Activated CD4-positive, alpha-beta T cell treated with anti-CD3 and anti-CD28 coated beads for 1 hour (primary cell): ENCODE results near the gene FATE1.
"Not testable (repeated sequence)": the region's sequence is repeated elsewhere in the genome, so short reads cannot be mapped to it uniquely, and the experiment has no call there.

Experiments
- DNase-seq: peaks from one replicate; pipeline ENCODE4 v3.0.0-alpha.2; 2020

The FATE1 gene, protein sequence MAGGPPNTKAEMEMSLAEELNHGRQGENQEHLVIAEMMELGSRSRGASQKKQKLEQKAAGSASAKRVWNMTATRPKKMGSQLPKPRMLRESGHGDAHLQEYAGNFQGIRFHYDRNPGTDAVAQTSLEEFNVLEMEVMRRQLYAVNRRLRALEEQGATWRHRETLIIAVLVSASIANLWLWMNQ

DNA sequence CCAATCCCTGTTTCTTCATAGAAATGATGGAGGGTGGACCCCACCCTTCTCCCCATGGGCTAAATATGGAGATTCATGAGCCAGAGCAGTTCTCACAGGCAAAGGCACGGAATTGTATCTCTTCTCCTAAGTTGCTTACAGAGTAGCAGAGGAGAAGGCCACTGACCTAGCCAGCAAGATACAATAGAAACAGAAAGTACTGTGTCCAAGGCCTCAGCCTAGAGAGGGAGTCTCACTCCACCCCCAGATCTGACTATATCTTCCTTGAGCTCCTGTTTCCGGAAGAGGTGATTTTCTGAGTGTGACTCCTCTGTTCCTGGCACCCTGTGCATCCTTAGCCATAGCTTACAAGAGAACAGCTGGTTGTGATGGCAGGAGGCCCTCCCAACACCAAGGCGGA lies at the start of gene FATE1:
Gene FATE1, plus strand, starts transcription at position 284 of the 400 bp plus-strand sequence. Its CDS starts 85 bp downstream, at position 369.
- no peak for DNase-seq

DNA sequence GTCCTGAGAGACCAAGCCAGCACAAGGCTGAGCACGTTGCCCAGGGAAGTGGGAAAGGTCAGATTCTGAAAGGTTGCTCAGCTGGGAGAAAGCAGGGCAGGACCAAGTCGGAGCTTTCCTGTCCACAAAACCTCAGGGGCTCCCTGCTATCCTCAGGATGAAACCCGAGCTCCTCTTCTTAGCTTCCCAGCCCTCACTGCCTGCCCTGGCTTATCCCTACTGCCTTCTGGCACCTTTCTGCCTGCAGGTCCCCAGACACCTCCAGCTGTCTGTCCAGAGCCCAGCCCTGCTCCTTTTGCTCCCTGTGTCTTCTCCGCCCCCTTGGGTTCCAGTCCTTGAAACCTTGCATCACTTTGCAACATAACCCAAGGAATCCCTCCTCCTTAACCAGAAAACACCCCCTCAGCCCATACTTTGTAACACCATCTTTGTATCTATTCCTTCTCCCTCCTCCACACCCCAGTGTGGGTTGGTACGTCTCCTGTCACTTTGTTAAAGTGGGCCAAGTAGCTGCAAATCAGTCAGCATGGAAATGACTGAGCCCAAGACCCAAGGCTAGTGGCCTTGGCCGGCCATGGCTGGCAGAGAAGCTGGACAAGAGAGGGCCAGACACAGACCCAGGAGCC lies 40.6 kb upstream of the FATE1 start:
- DNase-seq, result no peak

DNA sequence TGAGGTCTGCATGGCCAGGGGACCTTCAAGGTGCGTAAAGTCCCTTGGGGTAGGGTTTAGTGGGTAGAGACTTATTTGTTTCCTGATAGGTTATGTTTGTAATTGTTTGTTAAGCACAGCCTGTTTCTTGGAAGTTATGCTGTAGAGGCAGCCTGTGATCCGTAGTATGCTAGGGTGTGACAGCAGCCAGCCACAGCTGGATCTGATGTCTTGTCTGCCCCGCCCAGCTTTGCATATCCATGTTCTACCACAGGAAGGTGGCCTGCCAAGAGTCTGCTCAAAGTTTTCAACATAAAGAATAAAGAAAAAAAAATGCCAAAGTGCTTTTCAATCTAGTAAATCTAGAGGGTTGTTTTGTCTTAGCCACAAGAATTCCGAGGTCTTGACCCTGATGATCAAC lies 39.6 kb upstream of the FATE1 start:
- no peak for DNase-seq

DNA sequence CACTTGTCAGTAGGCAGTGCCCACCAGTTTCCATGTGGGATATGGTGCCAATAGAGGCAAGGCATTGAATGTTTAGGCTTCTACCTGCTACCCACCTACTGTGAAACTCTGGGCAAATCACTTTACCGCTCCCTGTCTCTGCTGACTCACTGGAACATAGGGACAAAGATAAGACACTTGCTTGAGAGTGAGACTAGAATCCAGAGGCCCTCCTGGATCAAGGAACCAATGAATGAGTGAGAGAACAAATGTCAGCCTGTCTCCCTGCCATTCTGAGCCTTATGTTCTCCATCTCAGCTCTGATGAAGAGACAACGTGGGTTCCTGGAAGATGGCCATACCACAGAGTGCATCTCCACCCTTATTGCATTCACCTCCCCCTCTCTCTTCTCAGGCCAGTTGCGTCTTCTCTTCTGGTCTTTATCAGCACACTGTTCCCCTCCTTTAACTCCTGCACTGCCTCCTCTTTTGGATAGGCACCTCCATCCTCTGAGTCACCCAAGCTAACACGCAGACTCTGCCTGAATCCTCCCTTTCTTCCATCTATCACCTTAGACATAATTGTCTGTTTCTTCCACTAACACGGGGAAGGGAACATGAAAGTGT lies 35.9 kb upstream of the FATE1 start:
- DNase-seq, result no peak

DNA sequence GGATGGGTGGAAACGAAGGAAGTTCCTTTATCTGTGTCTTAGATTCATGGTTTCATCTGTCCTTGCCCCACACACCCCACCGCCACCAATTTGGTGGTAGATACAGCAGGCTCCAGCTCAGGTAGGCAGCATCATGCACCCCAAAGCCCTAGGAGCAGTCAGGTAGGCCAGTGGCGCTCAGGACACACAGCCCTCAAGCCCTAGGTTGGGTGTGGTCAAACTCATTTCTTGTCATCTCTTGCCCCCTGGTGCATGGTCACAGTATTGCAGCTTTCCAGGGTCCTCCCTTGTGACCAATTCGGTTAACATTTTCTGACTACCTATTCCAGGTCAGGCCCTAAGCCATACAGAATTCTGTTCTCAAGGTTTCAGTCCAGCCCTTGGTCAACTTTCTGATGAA lies 35.0 kb upstream of the FATE1 start:
- peak; percentile 14 for DNase-seq

DNA sequence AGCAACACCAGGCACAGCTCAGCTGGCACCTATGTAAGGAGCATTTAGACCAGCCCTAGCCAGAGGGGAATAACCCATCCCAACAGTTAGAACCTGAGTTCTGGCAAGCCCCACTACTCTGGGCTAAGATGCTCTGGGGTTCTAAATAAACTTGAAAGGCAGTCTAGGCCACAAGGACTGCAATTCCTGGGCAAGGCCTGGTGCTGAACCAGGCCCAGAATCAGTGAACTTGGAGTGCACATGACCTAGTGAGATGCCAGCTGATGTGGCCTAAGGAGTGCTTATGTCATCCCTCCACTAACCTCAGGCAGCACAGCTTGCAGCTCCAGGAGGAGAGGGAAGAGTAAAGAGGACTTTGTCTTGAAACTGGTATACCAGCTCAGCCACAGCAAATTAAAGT lies 28.2 kb upstream of the FATE1 start:
- no peak for DNase-seq

DNA sequence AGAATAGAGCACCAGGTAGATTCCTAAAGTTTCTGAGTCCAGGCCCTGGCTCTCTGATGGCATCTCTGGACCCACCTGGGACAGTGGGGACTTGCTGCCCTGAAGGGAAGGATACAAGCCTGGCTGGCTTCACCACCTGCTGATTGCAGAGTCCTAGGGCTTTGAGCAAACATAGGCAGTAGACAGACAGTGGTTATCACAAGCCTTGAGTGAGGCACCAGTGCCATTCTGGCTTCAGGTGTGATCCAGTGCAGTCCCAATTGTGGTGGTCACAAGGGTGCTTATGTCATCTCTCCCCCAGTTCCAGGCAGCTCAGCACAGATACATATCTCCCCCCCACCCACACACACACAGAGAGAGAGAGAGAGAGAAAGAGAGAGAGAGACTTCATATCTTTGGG lies 27.1 kb upstream of the FATE1 start:
- no peak for DNase-seq

DNA sequence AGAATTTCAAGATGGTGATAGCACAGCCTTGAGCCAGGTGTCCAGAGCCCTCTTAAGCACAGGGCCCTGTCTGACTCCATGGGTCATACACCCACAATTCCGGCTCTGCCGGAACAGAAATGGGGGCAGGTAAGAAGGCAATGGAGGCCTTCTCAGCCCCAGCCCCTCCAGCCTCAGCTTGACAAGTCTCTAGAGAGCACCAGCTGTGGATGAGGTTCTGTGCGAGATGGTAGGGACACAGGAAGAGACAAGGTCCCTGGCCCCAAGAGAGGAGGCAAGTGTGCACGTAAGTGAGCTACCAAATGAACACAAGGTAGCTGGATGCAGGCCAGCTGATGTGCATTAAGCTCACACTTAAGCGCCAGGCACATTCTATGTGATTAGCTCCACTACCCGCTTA lies 23.0 kb upstream of the FATE1 start:
- DNase-seq, result no peak

DNA sequence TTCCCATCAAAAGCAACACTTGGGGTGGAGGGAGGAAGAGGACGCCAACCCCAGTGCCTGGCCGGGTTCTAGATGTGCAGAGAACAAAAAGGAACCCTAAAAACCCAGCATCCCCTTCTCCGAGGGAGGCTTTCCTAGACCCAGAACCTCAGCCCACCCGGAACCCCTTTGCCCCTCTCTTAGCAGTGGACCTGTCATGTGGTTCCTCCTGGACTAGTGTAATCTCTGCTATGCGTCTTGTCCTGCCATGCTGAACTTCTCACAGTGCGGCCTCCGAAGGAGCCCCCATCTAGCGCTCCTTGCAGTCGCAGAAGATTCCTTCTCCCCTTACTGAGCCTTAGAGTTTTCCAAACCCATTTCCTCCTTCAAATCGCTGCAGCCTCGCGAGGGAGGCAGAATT lies 21.7 kb upstream of the FATE1 start:
- no peak for DNase-seq

DNA sequence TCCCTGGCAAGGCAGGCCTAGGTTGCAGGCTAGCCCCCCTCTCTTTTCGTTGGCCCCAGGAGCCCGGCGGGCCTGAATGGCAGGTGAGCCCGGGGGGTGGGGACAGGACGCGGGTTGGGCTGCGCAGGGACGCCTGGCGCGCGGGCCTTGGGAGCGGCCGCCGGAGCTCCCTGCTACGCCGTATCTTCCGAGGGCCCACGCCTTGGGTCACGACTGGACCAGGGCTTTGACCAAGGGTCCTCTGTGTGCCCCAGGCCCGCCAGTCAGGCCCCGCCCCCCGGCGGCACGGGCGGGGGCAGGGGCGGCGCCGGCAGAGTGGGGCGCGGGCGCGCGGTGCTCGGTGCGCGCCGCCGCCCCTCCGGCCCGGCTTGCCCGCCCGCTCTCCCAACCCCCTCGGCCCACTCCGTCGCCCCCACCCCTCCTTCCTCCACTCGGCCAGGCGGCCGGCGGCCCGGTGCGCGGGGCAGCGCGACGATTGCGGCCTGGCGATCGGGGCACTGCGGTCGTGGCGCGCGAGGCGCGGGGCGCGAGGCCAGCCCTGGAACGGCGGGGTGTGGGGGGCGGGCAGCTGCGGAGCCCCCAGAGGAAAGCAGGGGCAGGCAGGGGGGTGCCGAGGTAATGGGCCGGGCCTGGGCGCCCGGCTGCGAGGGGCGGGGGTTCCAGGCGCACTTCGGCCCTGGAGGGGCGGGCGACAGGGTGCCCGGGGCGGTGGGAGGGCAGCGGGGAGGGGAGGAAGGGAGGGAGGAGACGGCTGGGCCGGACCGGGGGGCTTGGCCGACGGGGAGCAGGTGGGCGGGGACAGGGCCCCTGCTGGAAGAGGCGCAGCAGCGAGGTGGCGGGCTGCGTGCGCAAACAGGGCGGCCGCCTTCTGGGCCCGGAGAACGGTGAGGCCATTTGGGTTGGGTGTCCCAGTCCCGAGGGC lies 20.9 kb upstream of the FATE1 start, which contains the start of gene PRRG3:
Gene PRRG3, plus strand, starts transcription at position 798 of the 922 bp plus-strand sequence. CDS start 3,357 bp downstream, outside the sequence.
- DNase-seq, result no peak

DNA sequence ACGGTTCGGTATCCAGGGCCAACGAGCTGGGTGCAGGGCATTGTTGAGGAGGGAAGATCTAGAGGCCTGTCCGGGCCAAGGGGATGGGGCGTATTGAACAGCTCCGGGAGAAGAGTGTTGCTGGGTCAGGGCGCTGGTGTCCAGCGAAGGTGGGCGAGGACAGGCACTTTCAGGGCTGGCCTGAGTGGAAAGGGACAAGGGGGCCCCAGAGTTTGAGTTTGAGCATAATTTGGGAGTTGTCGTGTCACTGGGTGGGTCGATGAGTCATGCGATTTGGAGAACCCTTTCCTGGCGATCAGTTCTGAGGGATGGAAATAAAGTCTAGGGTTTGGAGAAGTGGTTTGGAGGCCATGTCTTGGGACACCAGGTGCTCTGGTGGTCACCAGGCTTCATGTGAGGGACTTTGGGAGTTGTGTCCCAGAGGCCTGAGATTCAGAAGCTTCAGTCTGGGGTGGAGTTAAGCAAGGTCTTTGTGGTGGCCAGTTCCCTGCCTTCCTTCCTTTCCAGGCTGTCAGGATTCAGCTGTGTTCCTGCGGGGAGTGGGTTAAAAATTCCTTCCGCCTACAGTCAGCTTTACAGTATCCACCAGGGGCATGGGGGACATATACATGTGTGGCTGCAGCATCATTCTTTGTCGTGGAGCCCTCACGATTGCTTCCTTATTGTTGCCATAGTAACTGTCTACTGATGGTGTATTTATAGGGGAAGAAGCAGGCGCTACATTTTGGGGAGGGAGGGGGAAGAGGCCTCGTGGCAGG lies 20.1 kb upstream of the FATE1 start:
- DNase-seq, result no peak

DNA sequence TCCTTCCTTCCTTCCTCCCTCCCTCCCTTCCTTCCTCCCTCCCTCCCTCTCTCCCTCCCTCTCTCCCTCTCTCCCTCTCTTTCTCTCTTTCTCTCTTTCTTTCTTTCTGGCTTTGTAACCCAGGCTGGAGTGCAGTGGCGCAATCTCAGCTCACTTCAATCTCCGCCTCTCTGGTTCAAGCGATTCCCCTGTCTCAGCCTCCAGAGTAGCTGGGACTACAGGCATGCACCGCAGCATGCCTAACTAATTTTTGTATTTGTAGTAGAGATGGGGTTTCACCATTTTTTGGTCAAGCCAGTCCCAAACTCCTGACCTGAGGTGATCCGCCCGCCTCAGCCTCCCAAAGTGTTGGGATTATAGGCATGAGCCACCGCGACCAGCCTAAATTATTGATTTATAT lies 18.8 kb upstream of the FATE1 start:
- DNase-seq, result not testable (repeated sequence)

DNA sequence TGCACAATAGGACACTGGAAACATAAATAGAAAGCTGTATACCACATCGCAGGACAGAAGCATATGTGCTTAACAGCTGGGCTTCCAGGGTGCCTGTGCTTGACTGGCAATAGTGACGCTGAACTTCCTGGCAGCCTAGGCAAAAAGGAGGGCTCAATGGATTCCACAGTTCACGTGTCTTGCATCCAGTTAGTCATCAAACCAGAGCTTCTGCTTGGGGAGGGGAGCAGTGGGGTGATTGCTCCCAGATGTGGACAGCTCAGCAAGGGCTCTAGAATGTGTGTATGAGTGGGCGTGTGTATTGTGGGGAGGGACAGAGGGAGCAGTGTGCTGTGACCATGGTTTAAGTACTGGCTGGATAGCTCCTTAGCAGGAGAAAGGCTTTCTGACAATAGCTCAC lies 18.3 kb upstream of the FATE1 start:
- DNase-seq, result no peak

DNA sequence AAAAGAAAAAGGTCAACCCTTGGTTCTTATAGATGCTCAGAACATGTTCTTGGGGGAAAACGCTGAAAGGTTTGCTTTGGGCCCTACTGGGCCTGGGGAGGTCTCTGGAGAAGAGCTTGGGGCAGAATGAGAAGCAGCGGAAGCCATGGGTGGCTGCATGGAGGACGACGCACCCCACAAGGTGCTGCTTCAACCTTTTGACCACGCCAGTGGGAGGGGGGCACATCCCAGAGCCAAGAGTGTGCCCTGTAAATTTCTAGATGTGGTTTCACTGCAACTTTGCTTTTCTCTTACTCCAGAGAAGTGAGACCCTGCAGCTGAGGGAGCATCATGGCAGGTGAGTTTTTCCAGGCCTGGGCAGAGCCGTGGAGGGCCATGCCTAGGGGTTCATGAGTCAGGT lies 17.4 kb upstream of the FATE1 start:
- no peak for DNase-seq

DNA sequence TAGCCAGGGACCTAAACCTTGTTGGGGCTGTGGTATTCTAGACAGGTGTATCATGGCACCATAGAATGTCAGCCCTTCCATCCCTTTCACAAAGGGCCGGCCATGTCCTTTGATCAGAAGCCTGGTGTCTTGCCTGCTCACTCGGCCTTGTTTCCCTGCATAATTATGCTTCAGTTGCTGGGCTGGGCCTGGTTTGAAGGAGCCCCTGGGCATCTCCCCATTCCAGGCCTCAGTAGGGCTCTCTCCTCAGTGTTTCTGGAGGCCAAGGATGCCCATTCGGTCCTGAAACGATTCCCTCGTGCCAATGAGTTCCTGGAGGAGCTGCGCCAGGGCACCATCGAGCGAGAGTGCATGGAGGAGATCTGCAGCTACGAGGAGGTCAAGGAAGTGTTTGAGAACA lies 16.1 kb upstream of the FATE1 start:
- DNase-seq, result no peak

DNA sequence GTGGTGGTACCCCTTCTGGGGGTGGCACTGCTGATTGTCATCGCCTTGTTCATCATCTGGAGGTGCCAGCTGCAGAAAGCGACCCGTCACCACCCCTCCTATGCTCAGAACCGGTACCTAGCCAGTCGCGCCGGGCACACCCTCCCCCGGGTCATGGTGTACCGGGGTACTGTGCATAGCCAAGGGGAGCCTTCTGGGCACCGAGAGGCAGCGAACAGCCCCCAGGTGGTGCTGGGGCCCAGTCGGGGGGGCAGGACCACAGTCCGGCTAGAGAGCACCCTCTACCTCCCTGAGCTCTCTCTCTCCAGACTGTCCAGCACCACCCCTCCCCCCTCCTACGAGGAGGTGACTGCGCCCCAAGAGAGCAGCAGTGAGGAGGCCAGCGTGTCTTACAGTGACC lies 15.3 kb upstream of the FATE1 start:
- DNase-seq, result no peak

DNA sequence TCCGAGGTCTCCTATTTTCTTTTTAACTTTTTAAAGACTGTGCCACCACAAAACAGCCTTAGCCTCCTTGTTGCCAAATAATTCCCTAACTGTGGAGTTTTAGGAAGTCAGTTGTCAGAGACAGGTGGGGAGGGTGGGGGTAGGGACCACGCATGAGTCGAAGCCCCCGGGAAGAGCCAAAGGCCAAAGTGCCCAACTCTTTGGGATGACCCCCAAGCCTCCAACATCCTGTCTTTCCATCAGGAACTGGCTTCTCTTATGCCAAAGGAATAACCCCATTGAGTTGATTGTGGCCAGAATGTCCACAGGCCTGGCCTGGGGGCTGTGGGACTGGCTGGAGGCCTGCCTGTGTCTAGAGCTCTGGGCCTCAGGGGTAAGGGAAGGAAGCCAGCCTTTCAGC lies 14.8 kb upstream of the FATE1 start:
- no peak for DNase-seq

DNA sequence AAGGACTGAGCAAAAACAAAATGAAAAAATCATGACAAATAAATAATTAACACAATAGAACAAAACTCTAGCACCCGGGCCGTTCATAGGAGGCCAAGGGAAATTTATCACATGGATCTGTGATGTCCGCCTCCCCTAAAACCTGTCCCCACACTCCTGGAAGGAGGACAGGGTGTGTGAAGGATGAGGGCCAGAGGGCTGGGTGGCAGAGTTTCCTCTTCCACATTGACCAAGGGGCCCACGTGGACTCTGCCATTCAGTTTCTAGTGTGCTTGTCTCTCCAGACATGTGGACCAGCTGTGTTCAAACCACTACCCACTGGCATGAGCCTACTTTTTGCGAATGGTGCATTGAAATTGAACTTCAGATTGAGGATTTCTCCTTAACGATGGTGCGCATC lies 14.3 kb upstream of the FATE1 start:
- no peak for DNase-seq

DNA sequence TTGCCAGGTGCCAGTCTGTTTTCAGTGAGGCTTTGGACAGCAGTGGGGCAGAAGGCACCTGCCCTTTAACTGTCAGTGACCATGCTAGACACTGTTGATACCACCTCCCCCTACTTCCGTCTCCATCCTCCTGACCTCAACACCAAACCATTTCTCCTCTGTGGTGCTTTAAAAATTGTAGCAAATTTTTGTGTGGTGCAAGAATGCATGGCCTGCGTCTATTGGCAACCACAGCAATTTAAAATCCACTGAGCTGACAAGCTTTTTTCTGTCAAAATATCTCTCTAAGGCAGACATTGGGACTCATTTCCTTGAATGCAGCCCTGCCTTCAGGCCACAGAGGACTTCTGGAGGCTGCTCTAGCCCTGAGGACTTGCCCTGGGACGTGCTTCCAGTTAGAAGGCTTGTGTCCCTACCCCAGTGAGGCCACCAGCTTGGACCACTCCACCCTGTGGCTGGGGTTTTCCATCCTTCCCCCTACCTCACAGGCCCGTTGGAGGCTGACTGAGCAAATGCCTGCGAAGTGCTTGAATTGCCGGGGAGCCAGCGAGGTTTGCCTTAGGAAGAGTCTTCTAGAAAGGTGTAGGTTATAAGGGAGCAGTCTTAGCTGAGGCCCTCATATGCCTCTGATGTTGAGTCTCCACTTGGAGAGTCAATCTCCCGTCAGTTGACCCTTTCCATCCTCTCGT lies 13.7 kb upstream of the FATE1 start:
- no peak for DNase-seq

DNA sequence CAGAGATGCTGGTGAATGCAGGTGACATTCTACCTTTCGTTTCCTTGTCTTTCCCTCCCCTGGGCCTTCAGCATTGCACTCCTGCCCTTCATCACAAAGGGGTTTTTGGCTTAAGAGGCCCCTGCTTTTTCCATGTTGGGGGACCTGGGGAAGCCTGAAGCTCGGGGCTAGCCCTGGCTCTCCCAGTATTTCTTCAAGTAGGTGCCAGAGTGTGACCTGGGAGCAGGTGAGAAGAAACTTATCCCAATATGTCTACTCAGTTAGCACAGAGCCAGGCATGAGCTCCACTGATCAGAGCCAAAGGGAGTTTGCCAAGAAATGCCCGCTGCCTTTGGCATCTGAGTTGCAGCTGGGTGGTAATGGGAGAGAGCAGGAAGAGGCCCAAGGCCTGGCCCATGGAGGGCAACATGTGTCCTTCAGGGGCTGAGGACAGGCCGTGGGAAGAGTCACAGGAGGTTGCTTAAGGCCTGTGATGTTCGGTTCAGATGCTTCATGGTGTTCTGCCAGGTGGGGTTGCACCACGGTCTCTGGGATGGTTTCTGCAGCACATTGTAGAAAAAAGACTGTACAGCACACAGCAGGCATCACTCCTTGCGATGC lies 13.0 kb upstream of the FATE1 start:
- DNase-seq, result no peak

DNA sequence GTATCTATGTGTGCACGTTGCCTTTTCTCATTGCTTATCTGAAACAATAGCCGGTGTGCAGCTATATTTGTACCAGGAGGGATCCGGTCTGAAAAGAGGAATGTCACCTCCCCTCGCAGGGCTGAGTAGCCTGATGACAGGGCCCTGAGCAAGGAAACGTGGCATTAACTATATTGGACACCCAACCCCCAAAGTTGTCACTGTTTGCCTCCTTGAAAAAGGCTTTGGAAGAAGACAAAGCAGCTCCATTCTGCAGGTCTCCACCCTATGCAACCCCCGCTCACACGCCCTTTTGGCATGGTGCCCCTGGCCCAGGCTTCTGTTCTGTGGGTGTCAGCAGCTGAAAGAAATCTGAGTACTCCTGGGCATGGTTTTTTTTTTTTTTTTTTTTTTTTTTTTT lies 12.3 kb upstream of the FATE1 start:
- DNase-seq, result no peak
